ENCODE measurements around the gene CCDC134.
"Not testable (repeated sequence)": the region's sequence is repeated elsewhere in the genome, so short reads cannot be mapped to it uniquely, and the experiment has no call there.

GRCh38 chr22:41835462-41835861, 35.0 kb downstream of the CCDC134 start:
- not testable (repeated sequence) for TF ChIP-seq CTCF, POLR2A, EP300 (IDR thresholded peaks at IDR 0.05)

Data from ovary (tissue), 3 donors.